Spleen (tissue), 11 donors: ENCODE results near the gene TYSND1. TPM values are rescaled to one million over a fixed set of nuclear protein-coding genes. Genes with fewer than 3 reads are reported as not detected.

Experiments used
- DNase-seq: peaks from one replicate; pipeline ENCODE4 v3.0.0-alpha.2; 2020
- H3K27ac ChIP-seq, 8 donors: fragments of 200-600 bp; sonication (generic) in 7 of 8; 1 replicate in 4 of 8; 2 replicates in 4 of 8; pipeline versions ENCODE4 v1.5.0 to v1.8.0; 2016 to 2021; ENCODE audit warnings: inconsistent platforms in 4 of 8, mild to moderate bottlenecking in 4 of 8, moderate library complexity in 1 of 8
- H3K27me3 ChIP-seq, 7 donors: fragments of 200-600 bp; sonication (generic) in 6 of 7; replicated peaks in 1 of 7; 1 replicate in 4 of 7; 2 replicates in 3 of 7; pipeline versions ENCODE4 v1.5.0 to v1.8.0; 2016 to 2021; ENCODE audit warnings: inconsistent platforms in 3 of 7, mild to moderate bottlenecking in 1 of 7
- H3K36me3 ChIP-seq, 6 donors: fragments of 200-600 bp; sonication (generic) in 5 of 6; 1 replicate in 4 of 6; 2 replicates in 2 of 6; pipeline versions ENCODE4 v1.5.0 to v1.8.0; 2016 to 2021; ENCODE audit warnings: inconsistent platforms in 2 of 6
- H3K4me1 ChIP-seq, 6 donors: fragments of 200-600 bp; sonication (generic) in 5 of 6; 1 replicate in 3 of 6; 2 replicates in 3 of 6; pipeline versions ENCODE4 v1.5.0 to v1.8.0; 2016 to 2021; ENCODE audit warnings: inconsistent platforms in 3 of 6
- H3K4me3 ChIP-seq, 8 donors: fragments of 200-600 bp; sonication (generic) in 7 of 8; 1 replicate in 4 of 8; 2 replicates in 4 of 8; pipeline versions ENCODE4 v1.5.0 to v1.8.0; 2016 to 2021; ENCODE audit warnings: inconsistent platforms in 4 of 8, mild to moderate bottlenecking in 4 of 8, moderate library complexity in 2 of 8
- H3K9me3 ChIP-seq, 8 donors: fragments of 200-600 bp; sonication (generic) in 7 of 8; 1 replicate in 4 of 8; 2 replicates in 4 of 8; pipeline versions ENCODE4 v1.5.0 to v1.8.0; 2016 to 2021; ENCODE audit warnings: inconsistent platforms in 4 of 8
- CTCF ChIP-seq, 11 experiments: fragments of 200-600 bp in 7 of 11; fragments of 450-650 bp in 4 of 11; sonication (generic) in 4 of 11; IDR thresholded peaks in 8 of 11; conservative IDR thresholded peaks in 3 of 11; 1 replicate in 7 of 11; 2 replicates in 4 of 11; pipeline versions ENCODE4 v1.4.0 to v1.8.0; 2016 to 2021; ENCODE audit warnings: antibody characterized with exemption in 11 of 11, inconsistent platforms in 4 of 11, mild to moderate bottlenecking in 1 of 11
- POLR2A ChIP-seq, 3 donors: fragments of 450-650 bp; IDR thresholded peaks; one replicate each; pipeline ENCODE4 v1.5.1; 2017; ENCODE audit warnings: antibody characterized with exemption in 3 of 3, mild to moderate bottlenecking in 1 of 3
- POLR2AphosphoS5 ChIP-seq, 3 donors: sonication (generic); formaldehyde crosslinking; IDR thresholded peaks; one replicate each; pipeline ENCODE4 v1.5.1; 2017; ENCODE audit warnings: antibody characterized with exemption in 3 of 3
- WGBS, 5 donors: extraction: QIAGEN DNeasy Blood & Tissue Kit in 3 of 5; methylation state at CpG; one replicate each; pipeline versions ENCODE4 v1.1.5 to v1.1.7; 2013 to 2018; 5-methylcytosine and 5-hydroxymethylcytosine counted together
- intact Hi-C: fragments of 100-400 bp; cut with DNase I; formaldehyde crosslinking; loops from one replicate; pipeline ENCODE4 v1.15.0; 2023; ENCODE audit warnings: low total_unique reads
- polyA plus RNA-seq, 3 donors: library from polyadenylated mRNA; stranded (reverse); fragments of 200-250 nt; gene quantifications; one replicate each; pipeline ENCODE4 v1.2.1, GENCODE V29; 2013
- total RNA-seq, 7 donors: library from RNA; depleted of rRNA in 3 of 7; stranded (reverse); fragments of >200 nt in 3 of 7; fragmentation: NEBNext Ultra II Directional in 4 of 7; extraction: Animal tissue kit (Norgen Biotek cat#: 25700) in 4 of 7; gene quantifications; one replicate each; pipeline versions ENCODE4 v1.1.0 to v1.2.1, GENCODE V29; 2016 to 2021
- donor health status: healthy with polysubstance abuse.
- donor health status: DM: no; HTN: no; CAD: no; lungs with moderate emphysema.
- donor health status: DM: no; HTN: no; CAD: no.
- donor health status: Bipolar disorder and iron deficiency.
- donor health status: healthy.
- donor health status: DM: no; HTN: no; CAD: no.
- donor health status: DM: yes; HTN: yes; CAD: no.

TYSND1 gene
- total and polyA plus RNA-seq, 10 donors: 14.1 to 20.9 (median 16.9) TPM

DNA sequence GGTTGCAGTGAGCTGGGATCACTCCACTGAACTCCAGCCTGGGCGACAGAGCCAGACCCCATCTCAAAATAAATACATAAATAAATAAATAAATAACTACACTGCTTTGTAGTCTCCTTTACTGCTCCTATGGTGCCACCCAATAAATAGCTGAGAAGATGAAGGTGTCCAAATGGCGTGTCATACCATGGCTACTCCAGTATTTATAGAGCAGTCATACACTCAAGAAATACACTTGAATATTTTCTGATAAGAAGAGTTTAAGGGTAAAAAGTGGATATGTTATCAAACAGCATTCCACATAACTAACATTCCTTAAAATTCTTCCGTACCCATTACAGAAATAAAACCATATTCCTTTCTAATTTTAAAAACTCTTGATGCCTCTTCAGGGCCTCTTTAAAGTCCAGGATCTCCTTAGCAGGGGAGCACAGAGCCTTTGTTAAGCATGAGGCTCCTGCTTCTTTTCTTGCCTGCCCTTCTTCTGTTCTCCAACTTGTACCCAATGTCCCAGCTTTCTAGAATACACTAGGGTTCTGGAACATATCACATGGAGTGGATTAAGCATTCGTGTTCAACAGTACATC lies 31.7 kb upstream of the TYSND1 start:
- no peak overlapping the region for H3K27ac ChIP-seq
- intact Hi-C loops: no loop called here

GRCh38 chr10:70176441-70176840 lies 29.9 kb upstream of the TYSND1 start:
- Histone ChIP-seq H3K4me1 (peaks cover 8 to 37% (median 19%) of the 10 kb centered on the region in 6 donors), H3K36me3 (no peaks in the 10 kb centered on the region), H3K27me3 (peaks cover 0 to 8% (median 0%) of the 10 kb centered on the region in 7 donors), H3K4me3 (no peak overlapping the region), H3K9me3 (peaks cover 0 to 8% (median 6%) of the 10 kb centered on the region in 8 donors), H3K27ac (no peak overlapping the region)
- intact Hi-C loops: no loop called here
- no peak for DNase-seq
- 73 to 84% (median 76%) methylated on average over 6 of the region's 6 CpGs for WGBS, 5 donors
- TF ChIP-seq POLR2AphosphoS5 (IDR thresholded peaks at IDR 0.05) (no peak), POLR2A (IDR thresholded peaks at IDR 0.05) (no peak), CTCF (IDR thresholded peaks at IDR 0.05 in 8 of 11, conservative IDR thresholded peaks at IDR 0.05 in 3 of 11) (no peak)

More for the DNA sequence above, 31.7 kb upstream of the TYSND1 start:
- Histone ChIP-seq H3K27me3 (peaks cover 0 to 8% (median 0%) of the 10 kb centered on the region in 7 donors), H3K36me3 (no peaks in the 10 kb centered on the region), H3K4me1 (peaks cover 8 to 30% (median 19%) of the 10 kb centered on the region in 6 donors), H3K9me3 (peaks cover 0 to 8% (median 6%) of the 10 kb centered on the region in 8 donors), H3K4me3 (no peak overlapping the region)
- no peak for TF ChIP-seq POLR2A (IDR thresholded peaks at IDR 0.05)
- WGBS, 5 donors: 82 to 89% (median 86%) methylated on average over 4 of the region's 4 CpGs
- no peak for DNase-seq

DNA sequence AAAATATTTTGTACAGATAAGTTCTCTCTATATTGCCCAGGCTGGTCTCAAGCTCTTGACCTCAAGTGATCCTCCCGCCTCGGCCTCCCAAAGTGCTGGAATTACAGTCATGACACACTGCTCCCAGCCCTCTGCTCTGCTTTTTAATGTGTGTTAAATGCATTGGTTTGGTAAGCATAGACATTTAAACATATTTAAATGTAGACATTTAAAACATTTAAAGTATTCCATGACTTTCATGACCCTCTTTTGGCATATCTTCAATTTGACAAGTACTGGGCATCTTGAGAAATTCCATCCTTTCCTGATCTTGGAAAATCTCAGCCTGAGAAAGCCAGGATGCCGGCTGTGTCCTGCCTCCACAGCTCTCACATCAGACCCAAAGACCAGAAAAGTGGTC lies 29.0 kb upstream of the TYSND1 start:
- peaks cover 0 to 8% (median 6%) of the 10 kb centered on the region in 8 donors for H3K9me3 ChIP-seq
- no peaks in the 10 kb centered on the region for H3K36me3 ChIP-seq
- intact Hi-C loops: no loop called here
- DNase-seq: no peak
- peaks cover 0 to 3% (median 0%) of the 10 kb centered on the region in 7 donors for H3K27me3 ChIP-seq
- H3K4me3 ChIP-seq: no peak overlapping the region
- WGBS, 5 donors: 80 to 91% (median 85%) methylated on average over 3 of the region's 3 CpGs
- peaks cover 8 to 44% (median 24%) of the 10 kb centered on the region in 6 donors for H3K4me1 ChIP-seq
- TF ChIP-seq POLR2AphosphoS5 (IDR thresholded peaks at IDR 0.05) (no peak), CTCF (IDR thresholded peaks at IDR 0.05 in 8 of 11, conservative IDR thresholded peaks at IDR 0.05 in 3 of 11) (no peak), POLR2A (IDR thresholded peaks at IDR 0.05) (no peak)
- H3K27ac ChIP-seq: peak overlapping the region in 2 of 8 donors; percentile 77 to 82

GRCh38 chr10:70174058-70174741 lies 27.7 kb upstream of the TYSND1 start:
- H3K36me3 ChIP-seq: no peaks in the 10 kb centered on the region
- peaks cover 8 to 51% (median 29%) of the 10 kb centered on the region in 6 donors for H3K4me1 ChIP-seq
- H3K27me3 ChIP-seq: no peaks in the 10 kb centered on the region
- 15 to 40% (median 26%) methylated on average over 3 to 4 of the region's 4 CpGs for WGBS, 5 donors
- TF ChIP-seq CTCF (IDR thresholded peaks at IDR 0.05 in 8 of 11, conservative IDR thresholded peaks at IDR 0.05 in 3 of 11) (no peak), POLR2AphosphoS5 (IDR thresholded peaks at IDR 0.05) (peak in 1 of 3 donors; percentile 57), POLR2A (IDR thresholded peaks at IDR 0.05) (peak in 1 of 3 donors; percentile 7)
- intact Hi-C loops: no loop called here
- no peak for DNase-seq
- peak overlapping the region in 1 of 8 donors; percentile 30 for H3K4me3 ChIP-seq
- peak overlapping the region; percentile 53 to 87 (median 79) for H3K27ac ChIP-seq
- no peaks in the 10 kb centered on the region for H3K9me3 ChIP-seq
